NCI-H2227 (cell line): ENCODE measurements around the gene PKP2.
A peak's percentile ranks its signal among the peaks of the same experiment; 100 is the strongest.

Source experiments
- DNase-seq: peaks from one replicate; lab custom pipeline; 2025; ENCODE audit not compliant: unreplicated experiment; lab: John Stamatoyannopoulos, UW

PKP2 gene

GRCh38 chr12:32756476-32757066, 140.0 kb downstream of the PKP2 start:
- no peak for DNase-seq

DNA sequence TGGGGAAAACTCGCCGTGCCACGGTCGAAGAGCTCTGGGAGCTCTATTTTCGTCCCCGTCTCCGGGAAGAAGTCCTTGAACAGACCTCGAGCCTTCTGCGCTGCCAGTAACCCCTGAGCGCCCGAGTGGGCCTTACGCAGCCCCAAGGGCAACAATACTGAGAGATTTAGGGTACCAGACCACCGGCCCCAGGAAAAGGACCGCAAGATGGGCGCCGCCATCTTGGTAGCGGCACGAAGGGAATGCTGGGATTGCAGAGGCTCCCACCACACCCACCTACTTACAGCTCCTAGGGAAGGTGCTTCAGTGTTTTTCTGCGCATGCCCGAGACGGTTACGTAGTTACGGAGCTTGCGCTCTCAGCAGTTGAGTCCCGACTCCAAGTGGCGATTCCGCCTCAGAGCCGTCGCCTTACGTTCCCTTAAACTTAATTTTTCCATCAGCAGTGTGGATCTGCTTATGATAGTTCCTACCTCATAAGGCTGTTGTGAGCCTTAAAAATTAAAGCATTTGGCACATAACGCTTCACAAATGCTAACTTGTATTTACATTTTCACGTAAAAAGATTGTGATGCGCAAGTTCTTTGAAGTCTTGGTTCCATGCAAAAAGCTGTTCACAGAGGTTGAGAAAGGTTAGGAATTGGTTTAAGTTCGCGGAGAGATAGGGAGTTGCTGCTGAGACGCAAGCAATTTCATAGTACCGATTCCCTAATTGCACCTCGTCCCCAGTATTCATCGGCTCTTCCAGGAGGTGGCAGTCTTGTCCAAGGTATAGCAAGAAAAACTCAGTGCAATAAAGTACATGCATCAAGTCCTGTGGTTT, 140.7 kb downstream of the PKP2 start, which contains the start of gene YARS2:
TSS of gene YARS2 (minus strand) at position 244 of the 822 bp plus-strand sequence. CDS start at position 221, 23 bp downstream.
- DNase-seq = peak; percentile 95

- peak; percentile 50 for DNase-seq
Measured at GRCh38 chr12:32755051-32755653, 141.4 kb downstream of the PKP2 start.

- no peak for DNase-seq
Measured at GRCh38 chr12:32754111-32754510, 142.5 kb downstream of the PKP2 start.

DNA sequence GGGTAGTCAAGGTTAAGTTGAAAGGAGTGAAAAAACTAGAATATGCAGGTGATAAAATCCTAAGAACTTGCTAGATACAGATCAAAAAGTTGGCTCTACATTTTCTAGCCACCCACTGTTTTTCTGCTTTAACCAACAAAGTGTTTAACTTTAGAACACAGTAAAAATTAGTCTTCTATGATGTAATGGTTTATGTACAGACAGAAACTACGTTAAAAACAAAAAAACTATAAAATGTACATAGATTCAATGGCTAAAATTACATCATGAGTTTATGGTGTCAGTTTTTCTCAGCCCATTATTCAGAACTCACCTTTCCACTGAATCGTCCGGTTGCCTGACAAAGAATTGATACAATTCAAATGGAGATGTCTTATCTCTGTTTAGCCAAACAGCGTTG, 143.0 kb downstream of the PKP2 start:
- no peak for DNase-seq

GRCh38 chr12:32743264-32743663, 153.3 kb downstream of the PKP2 start:
- no peak for DNase-seq

DNA sequence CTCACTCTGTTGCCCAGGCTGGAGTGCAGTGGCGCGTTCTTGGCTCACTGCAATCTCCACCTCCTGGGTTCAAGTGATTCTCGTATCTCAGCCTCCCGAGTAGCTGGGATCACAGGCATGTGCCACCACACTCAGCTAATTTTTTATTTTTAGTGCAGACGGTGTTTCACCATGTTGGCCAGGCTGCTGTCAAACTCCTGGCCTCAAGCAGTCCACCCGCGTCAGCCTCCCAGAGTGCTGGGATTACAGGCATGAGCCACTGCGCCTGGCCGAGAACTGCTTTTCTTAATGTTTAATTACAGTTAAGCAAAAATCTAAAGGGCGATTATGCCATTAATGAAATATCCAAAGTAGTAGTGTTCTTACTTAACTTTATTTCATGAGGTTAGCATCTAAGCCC, 154.4 kb downstream of the PKP2 start:
- DNase-seq = no peak
